Skin epidermis (tissue), 12 donors: ENCODE results near the gene GAPT.
A peak's percentile ranks its signal among the peaks of the same experiment; 100 is the strongest.

Experiments used
- H3K27ac ChIP-seq, 21 experiments: fragments of 200-600 bp; sonication (generic) in 11 of 21; one replicate each; pipeline ENCODE4 v1.5.0; 2020; ENCODE audit warnings: mild to moderate bottlenecking in 3 of 21, inconsistent platforms in 2 of 21, moderate library complexity in 2 of 21
- H3K4me3 ChIP-seq, 7 experiments: fragments of 200-600 bp; sonication (generic) in 2 of 7; one replicate each; pipeline ENCODE4 v1.5.0; 2020; ENCODE audit warnings: inconsistent platforms in 2 of 7, mild to moderate bottlenecking in 2 of 7, moderate library complexity in 1 of 7

GAPT gene

GRCh38 chr5:58460002-58460731, 31.1 kb upstream of the GAPT start, which contains the start of gene PLK2:
TSS of gene PLK2 (minus strand) at chr5:58460086. CDS start at chr5:58459959, 127 bp downstream.
- Histone ChIP-seq H3K4me3 (peak within 1 kb of the TSS; percentile 57 to 98 (median 76)), H3K27ac (peak within 1 kb of the TSS; percentile 81 to 99 (median 96))

GRCh38 chr5:58460732-58461286, 30.4 kb upstream of the GAPT start:
- Histone ChIP-seq H3K4me3 (peak overlapping the region; percentile 57 to 98 (median 76)), H3K27ac (peak overlapping the region; percentile 81 to 99 (median 96))

GRCh38 chr5:58462154-58462553, 29.1 kb upstream of the GAPT start:
- peak overlapping the region in 4 of 21 experiments; percentile 2 to 94 (median 24) for H3K27ac ChIP-seq
- no peak overlapping the region for H3K4me3 ChIP-seq

- peak overlapping the region in 2 of 21 experiments; percentile 2 to 33 for H3K27ac ChIP-seq
- H3K4me3 ChIP-seq, result no peak overlapping the region
These were observed 28.5 kb upstream of the GAPT start for GRCh38 chr5:58462623-58463230.

- H3K4me3 ChIP-seq, result no peak overlapping the region
These were observed 24.3 kb upstream of the GAPT start for GRCh38 chr5:58466939-58467338.

GRCh38 chr5:58469896-58470295, 21.3 kb upstream of the GAPT start:
- Histone ChIP-seq H3K27ac (no peak overlapping the region), H3K4me3 (no peak overlapping the region)

More at GRCh38 chr5:58466939-58467338, 24.3 kb upstream of the GAPT start:
- H3K27ac ChIP-seq, result no peak overlapping the region

- Histone ChIP-seq H3K4me3 (no peak overlapping the region), H3K27ac (no peak overlapping the region)
These were observed 15.8 kb upstream of the GAPT start for GRCh38 chr5:58475404-58475803.

GRCh38 chr5:58477760-58478376, 13.4 kb upstream of the GAPT start:
- H3K4me3 ChIP-seq, result no peak overlapping the region
- no peak overlapping the region for H3K27ac ChIP-seq

- H3K27ac ChIP-seq, result no peak overlapping the region
These were observed 10.1 kb upstream of the GAPT start for GRCh38 chr5:58481066-58481676.

GRCh38 chr5:58481828-58482227, 9.4 kb upstream of the GAPT start:
- no peak overlapping the region for H3K4me3 ChIP-seq
- H3K27ac ChIP-seq, result no peak overlapping the region

More at GRCh38 chr5:58481066-58481676, 10.1 kb upstream of the GAPT start:
- no peak overlapping the region for H3K4me3 ChIP-seq

GRCh38 chr5:58482536-58482935, 8.7 kb upstream of the GAPT start:
- Histone ChIP-seq H3K4me3 (no peak overlapping the region), H3K27ac (no peak overlapping the region)

- Histone ChIP-seq H3K27ac (no peak overlapping the region), H3K4me3 (no peak overlapping the region)
These were observed 6.7 kb upstream of the GAPT start for GRCh38 chr5:58484505-58484904.

- H3K27ac ChIP-seq, result no peak overlapping the region
- H3K4me3 ChIP-seq, result no peak overlapping the region
These were observed 4.9 kb upstream of the GAPT start for GRCh38 chr5:58486290-58486689.

GRCh38 chr5:58490402-58491050, 709 bp upstream of the GAPT start:
- no peak overlapping the region for H3K4me3 ChIP-seq
- H3K27ac ChIP-seq, result peak overlapping the region in 1 of 21 experiments; percentile 43

- Histone ChIP-seq H3K4me3 (no peak overlapping the region), H3K27ac (no peak overlapping the region)
These were observed 1.9 kb downstream of the GAPT start for GRCh38 chr5:58493141-58493540.

GRCh38 chr5:58496488-58496887, 5.3 kb downstream of the GAPT start:
- Histone ChIP-seq H3K27ac (no peak overlapping the region), H3K4me3 (no peak overlapping the region)

- Histone ChIP-seq H3K4me3 (no peak overlapping the region), H3K27ac (no peak overlapping the region)
These were observed 6.2 kb downstream of the GAPT start for GRCh38 chr5:58497386-58497785.

- Histone ChIP-seq H3K27ac (no peak overlapping the region), H3K4me3 (no peak overlapping the region)
These were observed 6.7 kb downstream of the GAPT start for GRCh38 chr5:58497921-58498320.

GRCh38 chr5:58498340-58498942, 7.2 kb downstream of the GAPT start:
- H3K27ac ChIP-seq, result no peak overlapping the region
- no peak overlapping the region for H3K4me3 ChIP-seq
